Duodenal mucosa (tissue), 2 donors: ENCODE results near the gene ACD.

Experiments used
- H3K27ac ChIP-seq: one replicate; pipeline ENCODE4 v1.7.0; 2013; ENCODE audit warnings: low read depth, low read length
- H3K27me3 ChIP-seq, 2 donors: one replicate each; pipeline ENCODE4 v1.7.0; 2013; ENCODE audit warnings: low read length in 2 of 2, control low read depth in 1 of 2; ENCODE audit not compliant: insufficient read depth in 2 of 2, control insufficient read depth in 1 of 2
- H3K36me3 ChIP-seq, 2 donors: one replicate each; pipeline ENCODE4 v1.7.0; 2013; ENCODE audit warnings: low read length in 2 of 2, control low read depth in 1 of 2; ENCODE audit not compliant: insufficient read depth in 2 of 2, control insufficient read depth in 1 of 2
- H3K4me1 ChIP-seq, 2 donors: one replicate each; pipeline ENCODE4 v1.7.0; 2013; ENCODE audit warnings: low read length in 2 of 2, control low read depth in 1 of 2; ENCODE audit not compliant: insufficient read depth in 2 of 2, control insufficient read depth in 1 of 2
- H3K4me3 ChIP-seq, 2 donors: one replicate each; pipeline ENCODE4 v1.7.0; 2013; ENCODE audit warnings: low read length in 2 of 2, low read depth in 1 of 2
- H3K9ac ChIP-seq, 2 donors: one replicate each; pipeline ENCODE4 v1.7.0; 2013; ENCODE audit warnings: low read length in 2 of 2, low read depth in 1 of 2
- H3K9me3 ChIP-seq, 2 donors: one replicate each; pipeline ENCODE4 v1.7.0; 2013; ENCODE audit warnings: low read length in 2 of 2, control low read depth in 1 of 2; ENCODE audit not compliant: control insufficient read depth in 1 of 2

Gene ACD

GRCh38 chr16:67676516-67676915 lies 16.5 kb upstream of the ACD start:
- Histone ChIP-seq H3K27me3 (no peaks in the 10 kb centered on the region), H3K9ac (no peak overlapping the region), H3K4me3 (no peak overlapping the region), H3K36me3 (peaks cover 0 to 8% of the 10 kb centered on the region in 2 donors), H3K27ac (no peak overlapping the region), H3K9me3 (no peaks in the 10 kb centered on the region), H3K4me1 (peaks cover 18 to 21% of the 10 kb centered on the region in 2 donors)

GRCh38 chr16:67675999-67676398 lies 15.9 kb upstream of the ACD start:
- Histone ChIP-seq H3K4me1 (peaks cover 18 to 21% of the 10 kb centered on the region in 2 donors), H3K9ac (no peak overlapping the region), H3K4me3 (no peak overlapping the region), H3K36me3 (peaks cover 0 to 8% of the 10 kb centered on the region in 2 donors), H3K27me3 (no peaks in the 10 kb centered on the region), H3K9me3 (no peaks in the 10 kb centered on the region), H3K27ac (no peak overlapping the region)

GRCh38 chr16:67675579-67675935 lies 15.5 kb upstream of the ACD start:
- H3K36me3 ChIP-seq: peaks cover 0 to 8% of the 10 kb centered on the region in 2 donors
- no peak overlapping the region for H3K27ac ChIP-seq
- no peaks in the 10 kb centered on the region for H3K9me3 ChIP-seq
- H3K9ac ChIP-seq: no peak overlapping the region
- no peak overlapping the region for H3K4me3 ChIP-seq
- H3K27me3 ChIP-seq: no peaks in the 10 kb centered on the region
- peaks cover 18 to 21% of the 10 kb centered on the region in 2 donors for H3K4me1 ChIP-seq

- Histone ChIP-seq H3K4me3 (no peak overlapping the region), H3K4me1 (peaks cover 18 to 21% of the 10 kb centered on the region in 2 donors), H3K27ac (no peak overlapping the region), H3K36me3 (peaks cover 0 to 8% of the 10 kb centered on the region in 2 donors), H3K9ac (no peak overlapping the region), H3K27me3 (no peaks in the 10 kb centered on the region), H3K9me3 (no peaks in the 10 kb centered on the region)
Measured at GRCh38 chr16:67674851-67675578, 15.0 kb upstream of the ACD start.

GRCh38 chr16:67673712-67674580 lies 13.9 kb upstream of the ACD start:
- peak overlapping the region in 1 of 2 donors; percentile 31 for H3K9ac ChIP-seq

GRCh38 chr16:67672739-67673662 lies 12.9 kb upstream of the ACD start:
- no peaks in the 10 kb centered on the region for H3K9me3 ChIP-seq
- H3K4me3 ChIP-seq: no peak overlapping the region
- H3K4me1 ChIP-seq: peaks cover 21 to 22% of the 10 kb centered on the region in 2 donors
- H3K36me3 ChIP-seq: peaks cover 0 to 8% of the 10 kb centered on the region in 2 donors
- H3K27me3 ChIP-seq: no peaks in the 10 kb centered on the region
- H3K27ac ChIP-seq: peak overlapping the region; percentile 68
- H3K9ac ChIP-seq: peak overlapping the region; percentile 3 to 31

More at GRCh38 chr16:67673712-67674580, 13.9 kb upstream of the ACD start:
- Histone ChIP-seq H3K36me3 (peaks cover 0 to 8% of the 10 kb centered on the region in 2 donors), H3K27ac (peak overlapping the region; percentile 24), H3K4me1 (peaks cover 18 to 21% of the 10 kb centered on the region in 2 donors), H3K4me3 (no peak overlapping the region), H3K9me3 (no peaks in the 10 kb centered on the region), H3K27me3 (no peaks in the 10 kb centered on the region)

GRCh38 chr16:67672306-67672705 lies 12.2 kb upstream of the ACD start:
- Histone ChIP-seq H3K9ac (no peak overlapping the region), H3K27ac (no peak overlapping the region), H3K27me3 (no peaks in the 10 kb centered on the region), H3K4me1 (peaks cover 25 to 28% of the 10 kb centered on the region in 2 donors), H3K4me3 (no peak overlapping the region), H3K36me3 (peaks cover 0 to 8% of the 10 kb centered on the region in 2 donors), H3K9me3 (no peaks in the 10 kb centered on the region)

- Histone ChIP-seq H3K4me1 (peaks cover 27 to 36% of the 10 kb centered on the region in 2 donors), H3K9me3 (no peaks in the 10 kb centered on the region), H3K9ac (no peak overlapping the region), H3K27ac (no peak overlapping the region), H3K27me3 (no peaks in the 10 kb centered on the region), H3K4me3 (no peak overlapping the region), H3K36me3 (no peaks in the 10 kb centered on the region)
Measured at GRCh38 chr16:67669499-67670101, 9.5 kb upstream of the ACD start.

GRCh38 chr16:67668495-67669157 lies 8.6 kb upstream of the ACD start:
- H3K9ac ChIP-seq: no peak overlapping the region
- H3K27me3 ChIP-seq: no peaks in the 10 kb centered on the region
- peaks cover 19 to 32% of the 10 kb centered on the region in 2 donors for H3K4me1 ChIP-seq
- H3K4me3 ChIP-seq: no peak overlapping the region
- H3K9me3 ChIP-seq: no peaks in the 10 kb centered on the region
- no peak overlapping the region for H3K27ac ChIP-seq
- no peaks in the 10 kb centered on the region for H3K36me3 ChIP-seq
